GM12878 (cell line): ENCODE measurements around the gene PRPF40B.

Experiments used
- ATF2 ChIP-seq: IDR thresholded peaks from 2 replicates; pipeline ENCODE4 v1.6.1; 2012; ENCODE audit warnings: low read length, inconsistent platforms
- CBX3 ChIP-seq: fragments of 200-600 bp; sonication (generic); IDR thresholded peaks from 2 replicates; pipeline ENCODE4 v1.6.1; 2016; ENCODE audit warnings: low read depth, borderline replicate concordance
- CEBPB ChIP-seq, 2 experiments: fragments of 150-350 bp in 1 of 2; IDR thresholded peaks; 2 replicates each; pipeline ENCODE4 v1.6.1; 2012 to 2014; ENCODE audit warnings: low read depth in 2 of 2, low read length in 2 of 2, borderline replicate concordance in 1 of 2, inconsistent platforms in 1 of 2
- CHD2 ChIP-seq: IDR thresholded peaks from 2 replicates; pipeline ENCODE4 v1.6.1; 2011; ENCODE audit warnings: low read depth, low read length, improper control_type of control experiment, borderline replicate concordance
- CTCF ChIP-seq, 3 experiments: IDR thresholded peaks in 2 of 3; conservative IDR thresholded peaks in 1 of 3; 2 replicates each; pipeline ENCODE4 v1.5.1; 2011; ENCODE audit warnings: low read depth in 3 of 3, low read length in 3 of 3, mild to moderate bottlenecking in 3 of 3, control low read depth in 2 of 3, moderate library complexity in 2 of 3, inconsistent platforms in 1 of 3, mixed read lengths in 1 of 3; ENCODE audit not compliant: control insufficient read depth in 2 of 3, insufficient read depth in 1 of 3; ENCODE audit errors: extremely low read depth in 1 of 3
- NFYB ChIP-seq: IDR thresholded peaks from 2 replicates; pipeline ENCODE4 v1.6.1; 2011; ENCODE audit warnings: low read depth, mild to moderate bottlenecking, low read length, improper control_type of control experiment, moderate library complexity; ENCODE audit not compliant: insufficient read depth
- POLR2A ChIP-seq: IDR thresholded peaks from 2 replicates; pipeline ENCODE4 v1.6.1; 2011; ENCODE audit warnings: low read depth, mild to moderate bottlenecking, low read length
- REST ChIP-seq: IDR thresholded peaks from 2 replicates; pipeline ENCODE4 v1.6.1; 2012; ENCODE audit warnings: mild to moderate bottlenecking, low read depth, low read length
- SP1 ChIP-seq: IDR thresholded peaks from one replicate; pipeline ENCODE4 v1.6.1; 2011; ENCODE audit warnings: low read depth, low read length
- WRNIP1 ChIP-seq: IDR thresholded peaks from 2 replicates; pipeline ENCODE4 v1.6.1; 2011; ENCODE audit warnings: low read depth, low read length, improper control_type of control experiment, borderline replicate concordance
- ZZZ3 ChIP-seq: IDR thresholded peaks from 2 replicates; pipeline ENCODE4 v1.6.1; 2011; ENCODE audit warnings: low read depth; ENCODE audit not compliant: control insufficient read depth, insufficient read length

- TF ChIP-seq CHD2 (no peak), WRNIP1 (no peak), SP1 (no peak), CTCF (IDR thresholded peaks at IDR 0.05 in 2 of 3, conservative IDR thresholded peaks at IDR 0.05 in 1 of 3; ENCODE audit: control insufficient read depth in 2 of 3, extremely low read depth in 1 of 3, insufficient read depth in 1 of 3, low read depth in 3 of 3, low read length in 3 of 3) (no peak), POLR2A (no peak), ZZZ3 (no peak), ATF2 (no peak), CEBPB (IDR thresholded peaks at IDR 0.05; ENCODE audit: borderline replicate concordance in 1 of 2, low read depth in 2 of 2, low read length in 2 of 2) (no peak), REST (no peak), NFYB (no peak), CBX3 (no peak)
These were observed 4.8 kb upstream of the PRPF40B start for GRCh38 chr12:49618576-49618975.
